Transverse colon (tissue), 3 donors: ENCODE results near the gene MAU2.

Source experiments
- EP300 ChIP-seq: sonication (generic); formaldehyde crosslinking; IDR thresholded peaks from one replicate; pipeline ENCODE4 v1.6.1; 2017; ENCODE audit warnings: antibody characterized with exemption, low read depth
- POLR2A ChIP-seq: fragments of 450-650 bp; IDR thresholded peaks from one replicate; pipeline ENCODE4 v1.6.1; 2016; ENCODE audit warnings: antibody characterized with exemption, mild to moderate bottlenecking, moderate library complexity
- TF ChIP-seq, protein P1 (sequence below), 5 experiments: fragments of 200-600 bp in 3 of 5; fragments of 450-650 bp in 2 of 5; sonication (generic) in 3 of 5; IDR thresholded peaks; 1 replicate in 2 of 5; 2 replicates in 3 of 5; pipeline ENCODE4 v1.5.1; 2016 to 2017; ENCODE audit warnings: antibody characterized with exemption in 5 of 5, inconsistent platforms in 3 of 5, mild to moderate bottlenecking in 2 of 5, moderate library complexity in 1 of 5

DNA sequence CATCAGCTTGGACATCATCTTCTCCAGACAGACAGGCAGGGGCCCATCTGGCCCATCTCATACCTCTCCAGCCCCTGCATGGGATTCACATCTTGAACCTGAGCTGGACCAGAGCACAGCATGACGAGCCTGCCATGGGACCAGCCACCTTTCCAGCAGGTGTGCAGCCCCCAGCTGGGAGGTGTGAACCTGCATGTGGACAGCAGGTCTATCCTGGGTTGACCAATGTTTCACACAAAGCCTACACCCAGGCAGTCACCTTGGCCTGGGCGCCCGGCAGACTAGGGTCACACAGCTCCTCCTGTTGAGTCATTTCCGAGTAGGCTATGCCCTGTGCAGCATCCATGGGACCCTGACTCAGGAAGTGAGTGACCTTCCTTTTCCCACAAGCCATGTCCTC is 41.4 kb downstream of the MAU2 start:
- TF ChIP-seq, protein P1, sequence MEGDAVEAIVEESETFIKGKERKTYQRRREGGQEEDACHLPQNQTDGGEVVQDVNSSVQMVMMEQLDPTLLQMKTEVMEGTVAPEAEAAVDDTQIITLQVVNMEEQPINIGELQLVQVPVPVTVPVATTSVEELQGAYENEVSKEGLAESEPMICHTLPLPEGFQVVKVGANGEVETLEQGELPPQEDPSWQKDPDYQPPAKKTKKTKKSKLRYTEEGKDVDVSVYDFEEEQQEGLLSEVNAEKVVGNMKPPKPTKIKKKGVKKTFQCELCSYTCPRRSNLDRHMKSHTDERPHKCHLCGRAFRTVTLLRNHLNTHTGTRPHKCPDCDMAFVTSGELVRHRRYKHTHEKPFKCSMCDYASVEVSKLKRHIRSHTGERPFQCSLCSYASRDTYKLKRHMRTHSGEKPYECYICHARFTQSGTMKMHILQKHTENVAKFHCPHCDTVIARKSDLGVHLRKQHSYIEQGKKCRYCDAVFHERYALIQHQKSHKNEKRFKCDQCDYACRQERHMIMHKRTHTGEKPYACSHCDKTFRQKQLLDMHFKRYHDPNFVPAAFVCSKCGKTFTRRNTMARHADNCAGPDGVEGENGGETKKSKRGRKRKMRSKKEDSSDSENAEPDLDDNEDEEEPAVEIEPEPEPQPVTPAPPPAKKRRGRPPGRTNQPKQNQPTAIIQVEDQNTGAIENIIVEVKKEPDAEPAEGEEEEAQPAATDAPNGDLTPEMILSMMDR (IDR thresholded peaks at IDR 0.05): no peak
- TF ChIP-seq POLR2A: no peak
- TF ChIP-seq EP300: no peak
